ENCODE measurements around the gene DNAJB1.
"Not testable (repeated sequence)": the region's sequence is repeated elsewhere in the genome, so short reads cannot be mapped to it uniquely, and the experiment has no call there.

Gene DNAJB1

GRCh38 chr19:14517840-14518505, at the start of gene DNAJB1:
TSS of gene DNAJB1 (minus strand) at chr19:14518397. CDS start at chr19:14518349, 48 bp downstream.
- DNase-seq: peak; percentile 80

- DNase-seq: no peak
These were observed 48.9 kb upstream of the DNAJB1 start for GRCh38 chr19:14567079-14567478.

GRCh38 chr19:14566712-14567077, 48.5 kb upstream of the DNAJB1 start:
- DNase-seq: no peak

GRCh38 chr19:14565765-14566711, 47.8 kb upstream of the DNAJB1 start:
- no peak for DNase-seq

GRCh38 chr19:14565298-14565679, 47.1 kb upstream of the DNAJB1 start:
- DNase-seq: no peak

GRCh38 chr19:14564652-14565297, 46.6 kb upstream of the DNAJB1 start:
- not testable (repeated sequence) for DNase-seq

GRCh38 chr19:14563989-14564651, 45.9 kb upstream of the DNAJB1 start:
- peak; percentile 60 for DNase-seq

GRCh38 chr19:14563590-14563926, 45.4 kb upstream of the DNAJB1 start:
- DNase-seq: no peak

- no peak for DNase-seq
These were observed 44.7 kb upstream of the DNAJB1 start for GRCh38 chr19:14562660-14563589.

- peak; percentile 43 for DNase-seq
These were observed 43.7 kb upstream of the DNAJB1 start for GRCh38 chr19:14561847-14562351.

GRCh38 chr19:14561249-14561648, 43.1 kb upstream of the DNAJB1 start:
- no peak for DNase-seq

- DNase-seq: no peak
These were observed 42.5 kb upstream of the DNAJB1 start for GRCh38 chr19:14560776-14561108.

GRCh38 chr19:14559916-14560775, 41.9 kb upstream of the DNAJB1 start:
- no peak for DNase-seq

- DNase-seq: no peak
These were observed 40.3 kb upstream of the DNAJB1 start for GRCh38 chr19:14558370-14559066.

- peak; percentile 78 for DNase-seq
These were observed 38.5 kb upstream of the DNAJB1 start for GRCh38 chr19:14556662-14557188.

- DNase-seq: no peak
These were observed 37.9 kb upstream of the DNAJB1 start for GRCh38 chr19:14555918-14556661.

GRCh38 chr19:14554382-14554812, 36.2 kb upstream of the DNAJB1 start:
- no peak for DNase-seq

- no peak for DNase-seq
These were observed 35.7 kb upstream of the DNAJB1 start for GRCh38 chr19:14553939-14554243.

All from CD4-positive, alpha-beta T cell treated with Interleukin-12 subunit alpha and Interleukin-12 subunit beta, for 1 hour (primary cell).